Transverse colon (tissue), 4 donors: ENCODE results near the gene E2F4. TPM values are rescaled to one million over a fixed set of nuclear protein-coding genes. Genes with fewer than 3 reads are reported as not detected.

Source experiments
- DNase-seq: peaks from one replicate; pipeline ENCODE4 v3.0.0-alpha.2; 2019
- H3K27ac ChIP-seq, 4 donors: fragments of 200-600 bp; sonication (generic); 2 replicates each; pipeline ENCODE4 v1.5.1; 2016 to 2018; ENCODE audit warnings: inconsistent platforms in 4 of 4
- H3K27me3 ChIP-seq: fragments of 200-600 bp; sonication (generic); 2 replicates; pipeline ENCODE4 v1.5.1; 2017; ENCODE audit warnings: inconsistent platforms
- H3K36me3 ChIP-seq, 4 donors: fragments of 200-600 bp; sonication (generic); 2 replicates each; pipeline ENCODE4 v1.5.1; 2017 to 2019; ENCODE audit warnings: inconsistent platforms in 4 of 4
- H3K4me1 ChIP-seq, 4 donors: fragments of 200-600 bp; sonication (generic); 2 replicates each; pipeline ENCODE4 v1.5.1; 2017 to 2020; ENCODE audit warnings: inconsistent platforms in 4 of 4
- H3K4me3 ChIP-seq, 4 donors: fragments of 200-600 bp; sonication (generic); 1 replicate in 1 of 4; 2 replicates in 3 of 4; pipeline versions ENCODE4 v1.5.1 to v1.6.1; 2017 to 2019; ENCODE audit warnings: inconsistent platforms in 4 of 4
- H3K9me3 ChIP-seq, 2 donors: fragments of 200-600 bp; sonication (generic); 2 replicates each; pipeline ENCODE4 v1.5.1; 2017 to 2019; ENCODE audit warnings: inconsistent platforms in 2 of 2
- EP300 ChIP-seq: sonication (generic); formaldehyde crosslinking; IDR thresholded peaks from one replicate; pipeline ENCODE4 v1.6.1; 2017; ENCODE audit warnings: antibody characterized with exemption, low read depth
- POLR2A ChIP-seq: fragments of 450-650 bp; IDR thresholded peaks from one replicate; pipeline ENCODE4 v1.6.1; 2016; ENCODE audit warnings: antibody characterized with exemption, mild to moderate bottlenecking, moderate library complexity
- POLR2AphosphoS5 ChIP-seq, 3 donors: sonication (generic); formaldehyde crosslinking; IDR thresholded peaks; one replicate each; pipeline ENCODE4 v1.6.1; 2016; ENCODE audit warnings: antibody characterized with exemption in 3 of 3
- WGBS, 2 donors: methylation state at CpG; one replicate each; pipeline ENCODE4 v1.1.5; 2018; ENCODE audit warnings: low coverage in 1 of 2; 5-methylcytosine and 5-hydroxymethylcytosine counted together
- in situ Hi-C, 4 donors: fragments of 200-750 bp; cut with MboI; loops; one replicate each; pipeline versions ENCODE4 v1.15.0 to v1.15.1; 2017; ENCODE audit warnings: low sequenced_read_pairs in 3 of 4, low pct_ligation_motif_present in 1 of 4, low pct_unique_long_range_greater_than_20kb in 1 of 4
- intact Hi-C: fragments of 100-400 bp; cut with DNase I; formaldehyde crosslinking; loops from one replicate; pipeline ENCODE4 v1.15.1; 2023; ENCODE audit warnings: low total_unique reads
- total RNA-seq, 4 donors: library from RNA; depleted of rRNA; stranded (reverse); fragments of >200 nt; gene quantifications; one replicate each; pipeline ENCODE4 v1.1.0, GENCODE V29; 2016
- TF ChIP-seq, protein P1 (sequence below), 5 experiments: fragments of 200-600 bp in 3 of 5; fragments of 450-650 bp in 2 of 5; sonication (generic) in 3 of 5; IDR thresholded peaks; 1 replicate in 2 of 5; 2 replicates in 3 of 5; pipeline ENCODE4 v1.5.1; 2016 to 2017; ENCODE audit warnings: antibody characterized with exemption in 5 of 5, inconsistent platforms in 3 of 5, mild to moderate bottlenecking in 2 of 5, moderate library complexity in 1 of 5

Gene E2F4
- total RNA-seq, 4 donors from 2014 or later, result 97.5 to 224 (median 159) TPM

DNA sequence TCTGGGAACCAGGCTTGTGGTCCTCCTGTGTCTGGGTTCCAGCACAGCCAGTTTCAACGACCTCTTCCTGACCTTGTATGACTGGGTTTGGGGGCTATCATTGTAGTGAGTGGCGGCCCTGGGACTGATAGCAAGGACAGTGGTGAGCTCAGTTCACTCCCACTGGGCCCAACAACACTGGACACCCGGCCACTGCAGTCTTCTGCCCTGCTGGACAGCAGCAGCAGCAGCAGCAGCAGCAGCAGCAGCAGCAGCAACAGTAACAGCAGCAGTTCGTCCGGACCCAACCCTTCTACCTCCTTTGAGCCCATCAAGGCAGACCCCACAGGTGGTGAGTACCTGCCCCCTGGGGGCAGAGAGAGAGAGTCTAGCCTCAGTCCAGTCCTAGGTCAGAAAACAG, 3.7 kb downstream of the E2F4 start:
- in situ Hi-C loops, result no loop called here
- Histone ChIP-seq H3K4me3 (no peak overlapping the region), H3K27ac (no peak overlapping the region), H3K9me3 (no peaks in the 10 kb centered on the region), H3K4me1 (peaks cover 11 to 43% (median 37%) of the 10 kb centered on the region in 4 donors), H3K27me3 (no peaks in the 10 kb centered on the region), H3K36me3 (peaks cover 0 to 31% (median 11%) of the 10 kb centered on the region in 4 donors)
- WGBS, 2 donors, result 86% methylated on average over 5 of the region's 5 CpGs; no CpG with 5 or more reads in 1 of the 2 donors
- intact Hi-C loops, result no loop called here
- TF ChIP-seq EP300 (no peak), POLR2AphosphoS5 (IDR thresholded peaks at IDR 0.05) (no peak), POLR2A (no peak)
- TF ChIP-seq, protein P1, sequence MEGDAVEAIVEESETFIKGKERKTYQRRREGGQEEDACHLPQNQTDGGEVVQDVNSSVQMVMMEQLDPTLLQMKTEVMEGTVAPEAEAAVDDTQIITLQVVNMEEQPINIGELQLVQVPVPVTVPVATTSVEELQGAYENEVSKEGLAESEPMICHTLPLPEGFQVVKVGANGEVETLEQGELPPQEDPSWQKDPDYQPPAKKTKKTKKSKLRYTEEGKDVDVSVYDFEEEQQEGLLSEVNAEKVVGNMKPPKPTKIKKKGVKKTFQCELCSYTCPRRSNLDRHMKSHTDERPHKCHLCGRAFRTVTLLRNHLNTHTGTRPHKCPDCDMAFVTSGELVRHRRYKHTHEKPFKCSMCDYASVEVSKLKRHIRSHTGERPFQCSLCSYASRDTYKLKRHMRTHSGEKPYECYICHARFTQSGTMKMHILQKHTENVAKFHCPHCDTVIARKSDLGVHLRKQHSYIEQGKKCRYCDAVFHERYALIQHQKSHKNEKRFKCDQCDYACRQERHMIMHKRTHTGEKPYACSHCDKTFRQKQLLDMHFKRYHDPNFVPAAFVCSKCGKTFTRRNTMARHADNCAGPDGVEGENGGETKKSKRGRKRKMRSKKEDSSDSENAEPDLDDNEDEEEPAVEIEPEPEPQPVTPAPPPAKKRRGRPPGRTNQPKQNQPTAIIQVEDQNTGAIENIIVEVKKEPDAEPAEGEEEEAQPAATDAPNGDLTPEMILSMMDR (IDR thresholded peaks at IDR 0.05), result no peak
- DNase-seq, result no peak

DNA sequence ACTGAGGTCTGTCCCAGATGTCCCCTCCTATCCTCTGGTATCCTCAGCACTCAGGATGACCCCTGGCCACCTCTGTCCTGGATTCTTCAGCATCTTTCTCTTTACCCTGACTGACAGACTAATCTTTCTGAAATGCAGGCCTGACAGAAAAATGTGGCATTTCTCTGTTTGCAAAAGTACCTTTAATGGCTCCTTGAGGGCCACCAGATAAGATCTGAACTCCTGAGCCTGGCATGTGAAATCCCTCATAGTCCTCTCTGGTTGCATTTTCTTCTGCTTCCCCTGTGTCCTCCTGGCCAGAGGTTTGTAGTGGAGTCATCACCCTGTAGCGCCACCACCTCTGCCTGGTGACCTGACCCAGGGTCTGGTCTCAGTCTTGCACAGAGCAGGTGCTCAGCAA, 4.9 kb downstream of the E2F4 start:
- intact Hi-C loops, result no loop called here
- WGBS, 2 donors, result 100% methylated on average over 1 of the region's 1 CpG; no CpG with 5 or more reads in 1 of the 2 donors
- no peak for DNase-seq
- H3K4me3 ChIP-seq, result no peak overlapping the region
- H3K36me3 ChIP-seq, result peaks cover 0 to 38% (median 11%) of the 10 kb centered on the region in 4 donors
- no peaks in the 10 kb centered on the region for H3K9me3 ChIP-seq
- H3K27me3 ChIP-seq, result no peaks in the 10 kb centered on the region
- TF ChIP-seq POLR2A, result no peak
- no peak for TF ChIP-seq EP300
- TF ChIP-seq, protein P1 (IDR thresholded peaks at IDR 0.05), result no peak
- no peak for TF ChIP-seq POLR2AphosphoS5 (IDR thresholded peaks at IDR 0.05)
- peaks cover 11 to 37% (median 34%) of the 10 kb centered on the region in 4 donors for H3K4me1 ChIP-seq
- H3K27ac ChIP-seq, result no peak overlapping the region
- in situ Hi-C loops, result no loop called here

DNA sequence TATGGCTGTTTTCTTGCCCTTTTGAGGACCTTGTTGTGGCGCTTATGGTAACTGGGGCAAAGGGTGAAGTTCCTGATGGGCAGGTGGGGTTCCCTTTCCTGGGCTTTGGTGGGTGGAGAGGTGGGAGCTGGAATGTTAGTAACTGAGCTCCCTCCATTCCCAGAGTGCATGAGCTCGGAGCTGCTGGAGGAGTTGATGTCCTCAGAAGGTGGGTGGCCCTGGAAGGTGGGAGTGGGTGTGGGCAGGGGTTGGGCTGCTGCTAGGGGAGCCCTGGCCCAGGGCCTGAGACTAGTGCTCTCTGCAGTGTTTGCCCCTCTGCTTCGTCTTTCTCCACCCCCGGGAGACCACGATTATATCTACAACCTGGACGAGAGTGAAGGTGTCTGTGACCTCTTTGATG, 5.7 kb downstream of the E2F4 start:
- no peak for TF ChIP-seq POLR2AphosphoS5 (IDR thresholded peaks at IDR 0.05)
- no peak for TF ChIP-seq POLR2A
- Histone ChIP-seq H3K27me3 (no peaks in the 10 kb centered on the region), H3K27ac (peak overlapping the region in 3 of 4 donors; percentile 88 to 93 (median 89)), H3K9me3 (no peaks in the 10 kb centered on the region), H3K4me1 (peaks cover 9 to 34% (median 31%) of the 10 kb centered on the region in 4 donors), H3K4me3 (no peak overlapping the region), H3K36me3 (peaks cover 0 to 47% (median 11%) of the 10 kb centered on the region in 4 donors)
- in situ Hi-C loops, result no loop called here
- DNase-seq, result no peak
- intact Hi-C loops, result no loop called here
- WGBS, 2 donors, result 71% methylated on average over 6 of the region's 6 CpGs; no CpG with 5 or more reads in 1 of the 2 donors

DNA sequence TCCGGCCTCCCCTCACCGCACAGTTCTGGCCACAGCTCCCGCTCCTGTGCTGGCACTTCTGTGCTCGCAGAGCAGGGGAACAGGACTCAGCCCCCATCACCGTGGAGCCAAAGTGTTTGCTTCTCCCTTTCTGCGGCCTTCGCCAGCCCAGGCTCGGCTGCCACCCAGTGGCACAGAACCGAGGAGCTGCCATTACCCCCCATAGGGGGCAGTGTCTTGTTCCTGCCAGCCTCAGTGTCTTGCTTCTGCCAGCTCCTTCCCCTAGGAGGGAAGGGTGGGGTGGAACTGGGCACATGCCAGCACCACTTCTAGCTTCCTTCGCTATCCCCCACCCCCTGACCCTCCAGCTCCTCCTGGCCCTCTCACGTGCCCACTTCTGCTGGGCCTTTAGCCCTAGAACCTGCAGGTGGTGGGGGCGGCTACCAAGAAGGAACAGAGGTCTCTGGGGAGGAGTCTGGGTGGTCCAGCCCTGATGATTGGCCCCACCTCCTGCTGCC, 6.3 kb downstream of the E2F4 start:
- intact Hi-C loops, result no loop called here
- TF ChIP-seq POLR2A (no peak), POLR2AphosphoS5 (IDR thresholded peaks at IDR 0.05) (peak in 2 of 3 donors; percentile 8 to 13), EP300 (no peak)
- TF ChIP-seq, protein P1 (IDR thresholded peaks at IDR 0.05), result peak; percentile 56 to 97 (median 80)
- Histone ChIP-seq H3K9me3 (no peaks in the 10 kb centered on the region), H3K4me1 (peaks cover 4 to 28% (median 25%) of the 10 kb centered on the region in 4 donors), H3K27me3 (no peaks in the 10 kb centered on the region), H3K4me3 (no peak overlapping the region), H3K36me3 (peaks cover 0 to 50% (median 11%) of the 10 kb centered on the region in 4 donors), H3K27ac (peak overlapping the region; percentile 86 to 93 (median 88))
- 42% methylated on average over 12 of the region's 12 CpGs; no CpG with 5 or more reads in 1 of the 2 donors for WGBS, 2 donors
- in situ Hi-C loops, result no loop called here
- peak; percentile 78 for DNase-seq
